NCI-H146 treated with DMSO at 0.1 percent for 48 hours (cell line): ENCODE results near the gene CFL1.
A peak's percentile ranks its signal among the peaks of the same experiment; 100 is the strongest.
"Not testable (repeated sequence)": the region's sequence is repeated elsewhere in the genome, so short reads cannot be mapped to it uniquely, and the experiment has no call there.

ENCODE experiments used
- DNase-seq: peaks from one replicate; lab custom pipeline; 2025; ENCODE audit not compliant: unreplicated experiment; lab: John Stamatoyannopoulos, UW

The CFL1 gene

GRCh38 chr11:65857853-65858680, at the start of gene CFL1:
CFL1 (minus strand) TSS chr11:65858180; CDS start chr11:65858099, 81 bp downstream.
- peak; percentile 93 for DNase-seq

DNA sequence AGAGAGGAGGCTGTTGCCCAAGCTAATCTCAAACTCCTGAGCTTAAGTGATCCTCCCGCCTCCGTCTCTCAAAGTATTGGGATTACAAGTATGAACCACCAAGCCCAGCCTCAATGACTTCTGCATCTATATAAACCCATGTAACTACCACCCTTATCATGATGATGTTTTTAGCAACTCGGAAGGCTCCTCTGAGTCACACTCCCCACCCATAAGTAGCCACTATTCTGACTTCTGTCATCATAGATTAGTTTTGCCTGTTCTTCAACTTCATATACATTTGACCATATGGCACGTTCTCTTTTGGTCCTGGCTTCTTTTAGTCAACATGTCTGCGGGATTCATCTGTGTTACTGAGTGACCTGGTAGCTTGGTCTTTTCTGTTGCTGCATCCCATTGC, 48.6 kb upstream of the CFL1 start:
- DNase-seq = no peak

DNA sequence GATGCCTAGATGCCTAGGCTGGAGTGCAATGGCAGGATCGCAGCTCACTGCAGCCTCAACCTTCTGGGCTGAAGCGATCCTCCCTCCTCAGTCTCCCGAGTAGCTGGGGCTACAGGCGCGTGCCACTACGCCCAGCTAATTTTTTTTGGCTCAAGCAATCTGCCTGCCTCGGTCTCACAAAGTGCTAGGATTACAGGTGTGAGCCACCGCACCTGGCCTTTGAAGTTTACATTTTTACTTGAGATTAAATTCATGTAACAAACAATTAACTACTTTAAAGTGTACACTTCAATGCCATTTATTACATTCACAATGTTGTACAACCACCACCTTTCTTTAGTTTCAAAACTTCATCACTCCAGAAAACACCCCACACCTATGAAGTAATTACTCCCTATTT, 45.7 kb upstream of the CFL1 start:
- DNase-seq = no peak

- DNase-seq = no peak
Measured at GRCh38 chr11:65903068-65903481, 45.1 kb upstream of the CFL1 start.

DNA sequence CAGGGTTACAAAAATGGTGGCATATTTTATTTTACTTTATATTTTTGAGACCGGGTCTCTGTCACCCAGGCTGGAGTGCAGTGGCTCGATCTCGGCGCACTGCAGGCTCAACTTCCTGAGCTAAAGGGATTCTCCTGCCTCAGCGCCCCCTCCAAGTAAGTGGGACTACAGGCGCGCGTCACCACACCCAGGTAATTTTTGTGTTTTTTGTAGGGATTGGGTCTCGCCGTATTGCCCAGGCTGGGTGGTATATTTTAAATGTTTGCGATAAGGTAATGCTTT, 42.9 kb upstream of the CFL1 start:
- no peak for DNase-seq

DNA sequence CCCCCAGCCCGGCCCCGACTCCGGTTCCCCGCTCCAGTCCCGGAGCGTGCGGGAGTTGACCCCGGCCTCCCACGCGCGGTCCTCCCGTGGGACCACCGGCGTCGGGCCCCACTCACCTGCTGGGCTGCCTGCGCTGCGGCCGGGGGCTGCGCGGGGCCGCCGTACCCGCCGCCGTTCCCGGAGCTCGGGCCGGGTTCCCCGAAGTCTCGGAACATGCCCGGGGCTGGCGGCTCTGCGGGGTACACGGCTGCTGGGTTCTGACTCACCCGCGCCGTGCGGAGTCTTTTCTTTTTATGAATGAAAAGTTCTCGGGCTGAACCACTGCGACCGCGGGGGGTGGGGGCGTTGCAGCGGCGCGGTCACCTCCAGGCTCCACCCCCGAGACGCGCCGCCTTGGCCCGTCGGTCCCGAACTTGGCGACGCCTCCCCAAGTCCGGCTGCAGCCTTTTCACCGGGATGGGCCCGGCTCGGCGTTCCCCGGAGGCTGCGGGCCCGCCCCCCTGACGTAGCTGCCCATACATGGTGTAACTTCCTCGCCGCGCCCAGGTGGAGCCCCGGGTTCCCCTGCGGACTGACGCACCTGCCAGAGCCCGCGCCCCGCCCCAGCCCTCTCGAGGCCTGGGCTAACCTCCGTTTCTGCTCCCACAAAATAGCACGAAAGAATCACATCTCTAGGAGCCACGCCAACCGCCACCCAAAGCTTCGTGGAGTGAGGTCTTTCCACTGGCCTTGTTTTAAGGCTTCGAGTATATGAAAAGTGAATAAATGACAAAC, 42.3 kb upstream of the CFL1 start, which contains the start of gene FOSL1:
FOSL1 (minus strand) TSS at position 264 of the 774 bp plus-strand sequence; CDS start at position 215, 49 bp downstream.
- DNase-seq = peak; percentile 68

DNA sequence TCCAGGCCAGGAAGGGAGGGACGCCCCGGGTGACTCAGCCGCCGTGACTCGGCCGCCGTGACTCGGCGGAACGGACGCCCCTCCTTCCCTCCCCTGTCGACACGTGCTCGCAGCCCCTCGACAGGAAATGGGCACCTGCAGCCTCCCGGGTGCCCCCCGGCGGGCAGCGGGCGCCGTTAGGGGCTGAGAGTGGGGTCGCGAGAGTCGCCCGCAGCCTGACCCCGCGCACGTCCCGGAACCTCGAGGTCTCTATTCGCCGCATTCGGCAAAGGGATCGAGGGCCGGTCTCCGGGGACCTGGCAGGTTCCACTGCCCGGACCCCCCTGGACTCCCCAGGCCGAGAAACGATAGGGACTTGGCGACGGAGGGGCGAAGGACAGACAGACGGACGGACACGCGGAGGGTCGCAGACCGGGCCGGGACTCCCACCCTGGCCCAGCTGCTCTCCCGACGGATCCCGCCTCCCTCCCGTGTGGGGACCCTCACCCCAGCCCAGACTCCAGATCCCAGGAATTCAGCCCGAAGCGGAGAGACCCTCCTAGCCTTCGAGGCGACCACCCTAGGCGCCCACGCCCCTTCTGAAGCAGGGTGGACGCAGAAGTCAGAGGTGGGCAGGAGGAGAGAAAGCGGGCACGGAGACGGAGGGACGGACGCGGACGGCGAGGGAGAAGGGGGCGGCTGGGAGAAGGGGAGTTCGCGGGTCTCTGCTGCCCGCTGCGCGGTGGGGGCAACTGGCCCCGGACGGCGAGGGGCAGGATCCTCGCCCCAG, 41.6 kb upstream of the CFL1 start:
- no peak for DNase-seq

DNA sequence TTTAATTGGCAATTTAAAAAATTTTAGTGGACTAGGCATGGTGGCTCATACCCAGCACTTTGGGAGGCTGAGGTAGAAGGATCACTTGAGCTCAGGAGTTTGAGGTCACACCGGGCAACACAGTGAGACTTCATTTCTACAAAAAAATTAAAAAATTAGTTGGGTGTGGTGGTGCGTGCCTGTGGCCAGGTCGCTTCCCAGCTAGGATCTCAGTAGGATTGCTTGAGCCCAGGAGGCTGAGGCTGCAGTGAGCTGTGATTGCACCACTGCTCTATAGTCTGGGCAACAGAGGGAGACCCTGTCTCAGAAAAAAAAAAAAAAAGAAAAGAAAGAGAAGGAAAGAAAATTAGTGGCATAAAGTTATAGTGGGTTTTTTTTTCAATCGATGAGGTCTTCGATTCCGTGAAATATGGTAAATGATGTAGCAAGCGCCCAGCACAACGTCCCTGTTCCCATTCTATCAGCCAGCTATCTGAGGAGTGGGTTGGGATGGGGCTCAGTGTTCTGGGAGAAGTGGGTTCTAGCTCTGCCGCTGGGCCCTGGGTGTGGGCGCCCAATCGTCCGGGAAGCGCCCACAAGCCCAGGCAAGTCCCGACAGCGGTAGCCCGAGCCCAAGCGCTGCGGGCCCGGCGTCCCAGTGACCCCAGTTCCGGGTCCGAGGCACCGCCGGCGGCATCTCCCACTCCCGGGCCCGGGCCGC, 40.8 kb upstream of the CFL1 start:
- DNase-seq = no peak

GRCh38 chr11:65897020-65897471, 39.1 kb upstream of the CFL1 start:
- DNase-seq = no peak

DNA sequence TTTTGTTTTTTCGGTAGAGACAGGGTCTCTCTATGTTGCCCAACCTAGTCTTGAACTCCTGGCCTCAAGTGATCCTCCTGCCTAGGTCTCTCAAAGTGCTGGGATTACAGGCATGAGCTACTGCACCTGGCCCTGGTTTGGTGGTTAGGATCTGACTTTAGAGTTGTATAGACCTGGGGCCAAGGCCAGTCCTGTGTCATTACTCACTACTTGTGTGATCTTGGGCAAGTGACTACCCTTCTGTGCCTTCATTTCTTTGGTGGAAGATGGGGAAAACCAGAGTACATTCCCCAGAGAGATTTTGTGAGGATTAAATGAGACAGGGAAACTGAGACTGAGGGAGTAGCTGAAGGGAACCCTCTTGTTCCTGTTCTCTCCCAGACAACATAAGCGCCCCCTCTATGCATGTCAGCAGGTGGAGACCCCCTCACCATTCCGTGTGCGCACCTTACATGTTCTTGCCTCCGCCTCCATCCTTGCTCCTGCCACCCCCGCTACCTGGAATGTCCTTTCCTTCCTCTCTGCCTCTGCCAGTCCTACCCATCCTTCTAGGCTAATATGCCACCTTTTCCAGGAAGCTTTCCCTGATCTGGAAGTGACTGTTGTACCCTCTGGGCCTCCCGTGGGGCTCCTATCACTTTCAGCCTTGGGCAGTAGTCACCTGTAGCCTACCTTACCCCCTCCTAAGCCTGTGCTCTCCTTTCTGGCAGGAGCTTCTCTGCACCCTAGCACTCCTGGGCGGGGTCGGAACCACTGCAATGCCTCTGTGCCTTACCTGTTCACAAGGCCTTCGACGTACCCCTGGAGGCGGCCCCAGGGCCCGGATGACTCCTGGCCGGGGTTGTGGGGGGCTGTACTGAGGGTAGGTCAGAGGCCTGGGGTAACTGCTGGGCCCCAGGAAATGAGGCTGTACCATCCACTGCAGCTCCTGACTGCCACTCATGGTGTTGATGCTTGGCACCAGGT, 38.3 kb upstream of the CFL1 start:
- no peak for DNase-seq

DNA sequence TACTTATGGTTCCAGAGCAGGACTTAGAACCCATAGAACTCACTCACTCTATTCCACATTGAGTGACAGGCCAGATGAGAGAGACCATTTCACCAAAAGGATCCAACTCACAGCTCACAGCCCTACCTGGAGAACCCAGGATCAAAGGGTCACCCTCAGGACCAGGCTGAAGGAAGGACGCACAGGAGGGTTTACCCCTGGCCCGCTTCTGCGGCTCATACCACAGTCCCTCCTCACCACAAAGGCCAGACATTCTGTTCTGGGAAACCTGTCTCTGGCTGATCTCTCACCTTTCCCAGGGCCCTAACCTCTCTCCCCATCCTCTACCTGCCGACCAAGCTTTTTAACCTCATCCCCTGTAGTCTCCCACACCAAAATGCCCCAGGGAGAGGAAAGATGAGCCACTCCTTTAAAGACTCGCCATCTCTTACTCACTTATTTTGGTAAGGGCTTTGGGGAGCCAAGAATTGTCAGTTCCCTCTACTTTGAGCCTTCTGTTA, 37.6 kb upstream of the CFL1 start:
- DNase-seq = no peak

DNA sequence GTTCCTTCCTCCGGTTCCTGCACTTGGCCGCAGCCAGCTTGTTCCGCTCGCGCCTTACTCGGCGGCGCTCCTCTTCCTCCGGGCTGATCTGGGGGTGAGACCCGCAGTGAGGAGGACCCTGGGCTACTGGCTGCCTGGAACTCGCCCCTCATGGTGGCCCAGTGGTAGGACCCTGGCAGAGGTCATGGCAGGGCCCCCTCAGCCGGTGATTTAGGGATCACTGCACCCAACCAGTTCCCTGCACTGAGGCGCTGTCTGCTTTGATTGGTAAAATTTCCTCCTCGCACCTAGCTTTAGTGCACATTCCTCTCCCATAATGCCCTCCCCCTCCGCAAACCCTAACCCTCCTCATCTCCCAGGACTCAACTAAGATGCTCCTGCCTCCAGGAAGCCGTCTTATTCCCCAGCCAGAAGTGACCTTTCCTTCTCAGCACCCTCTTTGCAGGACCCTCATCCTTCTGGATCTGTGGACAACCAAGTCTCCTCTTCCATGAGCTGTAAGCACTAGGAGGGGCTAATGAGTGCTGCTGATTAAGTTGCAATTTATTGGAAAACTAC, 36.1 kb upstream of the CFL1 start:
- no peak for DNase-seq

GRCh38 chr11:65892661-65893317, 34.8 kb upstream of the CFL1 start:
- DNase-seq = no peak

DNA sequence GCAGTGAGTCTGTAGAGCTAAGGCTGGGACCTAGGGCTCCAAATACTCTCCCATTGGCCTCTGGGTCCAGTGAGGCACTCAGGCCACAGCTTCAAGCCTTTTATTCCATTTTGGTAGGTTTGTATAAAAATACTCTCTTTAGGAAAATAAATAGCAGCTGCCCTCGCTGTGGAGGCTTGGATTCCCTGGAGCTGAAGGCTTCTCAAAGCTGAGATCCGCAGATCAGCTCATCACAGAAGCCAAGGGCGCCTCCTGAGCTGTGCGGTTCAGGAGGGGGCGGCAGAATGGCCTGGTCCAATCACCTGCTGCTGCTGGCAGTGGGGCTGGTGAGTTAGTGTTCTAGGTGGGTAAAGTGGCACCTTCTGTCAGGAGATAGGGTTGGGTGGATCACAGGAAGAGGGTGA, 34.2 kb upstream of the CFL1 start:
- not testable (repeated sequence) for DNase-seq

DNA sequence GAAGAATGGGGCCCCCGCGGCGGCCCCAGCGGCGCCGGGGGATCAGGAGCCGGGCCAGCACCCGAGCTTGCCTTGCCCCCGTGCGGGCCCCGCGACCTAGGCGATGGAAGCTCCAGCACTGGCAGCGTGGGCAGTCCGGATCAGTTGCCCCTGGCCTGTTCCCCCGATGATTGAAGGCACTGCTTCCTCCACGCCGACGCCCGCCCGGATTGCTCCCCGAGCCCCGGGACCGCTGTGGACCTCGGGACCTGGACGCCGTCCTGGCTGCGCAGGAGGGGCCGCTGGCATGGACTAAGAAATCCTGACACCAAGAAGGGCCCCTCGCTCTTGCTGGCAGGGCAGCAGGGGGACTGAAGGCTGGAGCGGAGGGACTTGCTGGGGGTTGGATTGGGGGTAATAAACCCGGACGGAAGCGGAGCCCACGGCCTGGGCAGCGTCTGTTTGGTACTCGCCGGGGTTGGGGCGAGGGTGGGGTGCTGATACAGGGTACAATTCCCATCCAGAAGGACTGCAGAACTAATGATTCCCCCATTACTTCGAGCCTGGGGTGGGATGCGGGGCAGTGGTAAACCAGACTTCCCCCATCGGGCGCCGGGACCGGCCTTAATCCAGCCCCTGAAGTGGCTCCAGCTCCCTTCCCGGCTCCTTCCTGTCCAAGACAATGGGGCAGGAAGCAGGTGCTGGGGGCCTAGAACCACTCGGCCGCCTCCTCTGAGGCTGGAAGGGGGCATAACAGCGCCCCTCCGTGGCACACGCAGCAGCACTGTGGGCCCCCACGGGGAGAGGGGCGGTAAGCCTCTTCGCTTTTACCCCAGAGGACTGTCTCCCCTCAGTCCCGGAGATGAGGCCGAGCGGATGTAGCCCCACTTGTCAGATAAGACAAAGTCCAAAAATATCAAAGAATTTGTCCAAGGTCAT, 33.5 kb upstream of the CFL1 start:
- no peak for DNase-seq

DNA sequence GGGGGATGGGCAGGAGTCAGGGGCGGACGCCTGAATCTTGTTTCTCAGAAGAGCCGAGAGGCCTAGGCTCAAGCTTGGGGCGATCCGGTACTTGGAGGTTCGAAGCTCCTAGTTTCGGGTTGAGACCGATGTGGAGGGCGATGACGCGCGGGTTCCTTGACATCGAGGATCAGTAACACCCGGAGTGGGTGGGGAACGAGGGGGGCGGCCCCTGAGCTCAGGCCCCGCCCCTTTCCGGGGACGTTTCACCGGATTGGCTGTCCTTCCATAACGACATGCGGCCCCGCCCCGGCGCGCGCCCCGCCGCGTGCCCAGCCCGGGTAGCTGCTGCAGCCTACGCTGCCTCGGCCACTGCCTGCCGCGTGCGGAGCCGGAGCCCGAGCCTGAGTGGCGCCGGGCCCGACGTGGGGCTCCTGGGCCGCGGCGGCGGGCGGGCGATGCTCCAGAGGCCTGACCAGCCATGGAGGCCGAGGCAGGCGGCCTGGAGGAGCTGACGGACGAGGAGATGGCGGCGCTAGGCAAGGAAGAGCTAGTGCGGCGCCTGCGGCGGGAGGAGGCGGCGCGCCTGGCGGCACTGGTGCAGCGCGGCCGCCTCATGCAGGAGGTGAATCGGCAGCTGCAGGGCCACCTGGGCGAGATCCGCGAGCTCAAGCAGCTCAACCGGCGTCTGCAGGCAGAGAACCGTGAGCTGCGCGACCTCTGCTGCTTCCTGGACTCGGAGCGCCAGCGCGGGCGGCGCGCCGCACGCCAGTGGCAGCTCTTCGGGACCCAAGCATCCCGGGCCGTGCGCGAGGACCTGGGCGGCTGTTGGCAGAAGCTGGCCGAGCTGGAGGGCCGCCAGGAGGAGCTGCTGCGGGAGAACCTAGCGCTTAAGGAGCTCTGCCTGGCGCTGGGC, 32.6 kb upstream of the CFL1 start, which contains the start of gene CCDC85B:
CCDC85B (plus strand) TSS at position 350 of the 895 bp plus-strand sequence; CDS start at position 461, 111 bp downstream.
- DNase-seq = peak; percentile 82
